Measurements from ENCODE around the gene KIFBP.
A peak's percentile ranks its signal among the peaks of the same experiment; 100 is the strongest.
"Not testable (repeated sequence)": the region's sequence is repeated elsewhere in the genome, so short reads cannot be mapped to it uniquely, and the experiment has no call there.

KIFBP gene

GRCh38 chr10:69004821-69005220 lies 16.2 kb downstream of the KIFBP start:
- TF ChIP-seq, protein P1, sequence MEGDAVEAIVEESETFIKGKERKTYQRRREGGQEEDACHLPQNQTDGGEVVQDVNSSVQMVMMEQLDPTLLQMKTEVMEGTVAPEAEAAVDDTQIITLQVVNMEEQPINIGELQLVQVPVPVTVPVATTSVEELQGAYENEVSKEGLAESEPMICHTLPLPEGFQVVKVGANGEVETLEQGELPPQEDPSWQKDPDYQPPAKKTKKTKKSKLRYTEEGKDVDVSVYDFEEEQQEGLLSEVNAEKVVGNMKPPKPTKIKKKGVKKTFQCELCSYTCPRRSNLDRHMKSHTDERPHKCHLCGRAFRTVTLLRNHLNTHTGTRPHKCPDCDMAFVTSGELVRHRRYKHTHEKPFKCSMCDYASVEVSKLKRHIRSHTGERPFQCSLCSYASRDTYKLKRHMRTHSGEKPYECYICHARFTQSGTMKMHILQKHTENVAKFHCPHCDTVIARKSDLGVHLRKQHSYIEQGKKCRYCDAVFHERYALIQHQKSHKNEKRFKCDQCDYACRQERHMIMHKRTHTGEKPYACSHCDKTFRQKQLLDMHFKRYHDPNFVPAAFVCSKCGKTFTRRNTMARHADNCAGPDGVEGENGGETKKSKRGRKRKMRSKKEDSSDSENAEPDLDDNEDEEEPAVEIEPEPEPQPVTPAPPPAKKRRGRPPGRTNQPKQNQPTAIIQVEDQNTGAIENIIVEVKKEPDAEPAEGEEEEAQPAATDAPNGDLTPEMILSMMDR (IDR thresholded peaks at IDR 0.05; ENCODE audit: control insufficient read depth, insufficient read depth, low read depth, low read length, missing control alignments), result peak; percentile 47
- DNase-seq (ENCODE audit: low read depth), result no peak
- no peak overlapping the region for H3K4me3 ChIP-seq (ENCODE audit: control insufficient read depth, low read depth, low read length)

GRCh38 chr10:69005704-69006485 lies 17.3 kb downstream of the KIFBP start:
- TF ChIP-seq, protein P1 (IDR thresholded peaks at IDR 0.05; ENCODE audit: control insufficient read depth, insufficient read depth, low read depth, low read length, missing control alignments), result no peak
- H3K4me3 ChIP-seq (ENCODE audit: control insufficient read depth, low read depth, low read length), result no peak overlapping the region

DNA sequence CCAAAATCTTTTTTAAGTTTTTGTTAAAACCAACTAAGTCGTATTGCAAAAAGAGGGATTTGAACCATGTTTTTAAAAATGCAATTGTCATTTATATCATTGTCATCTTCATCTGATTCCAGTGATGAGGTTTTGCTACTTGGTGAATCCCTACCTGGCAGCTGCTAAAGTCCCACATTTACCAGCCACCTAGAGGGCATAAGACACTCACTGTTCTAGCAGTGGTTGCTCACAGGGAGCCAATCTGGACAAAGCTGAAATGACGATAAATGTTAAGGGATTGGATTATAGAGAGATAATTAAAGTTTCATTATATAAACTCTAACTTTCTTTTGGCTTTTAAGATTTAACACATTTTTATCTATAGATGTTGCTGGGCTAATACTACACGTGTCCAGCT lies 18.7 kb downstream of the KIFBP start:
- TF ChIP-seq, protein P1 (IDR thresholded peaks at IDR 0.05; ENCODE audit: control insufficient read depth, insufficient read depth, low read depth, low read length, missing control alignments), result no peak
- no peak overlapping the region for H3K4me3 ChIP-seq (ENCODE audit: control insufficient read depth, low read depth, low read length)
- no peak for DNase-seq (ENCODE audit: low read depth)

More at GRCh38 chr10:69005704-69006485, 17.3 kb downstream of the KIFBP start:
- DNase-seq (ENCODE audit: low read depth), result no peak

DNA sequence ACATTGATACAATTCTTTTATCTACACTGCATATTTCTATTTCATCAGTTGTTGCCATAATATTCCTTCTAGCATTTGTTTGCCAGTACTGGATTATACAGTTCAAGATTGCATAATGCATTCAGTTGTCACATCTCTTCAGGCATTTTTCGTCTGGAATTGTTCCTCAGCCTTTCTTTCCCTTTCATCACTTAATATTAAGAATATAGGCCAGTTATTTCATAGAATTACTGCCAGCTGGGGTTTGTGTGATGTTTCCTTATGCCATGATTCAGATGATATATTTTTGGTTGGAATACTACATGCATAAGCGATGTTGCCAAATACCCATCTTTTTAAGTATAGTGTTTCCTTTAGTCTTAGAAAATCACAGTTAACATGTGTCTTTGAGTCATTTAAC lies 20.8 kb downstream of the KIFBP start:
- peak; percentile 52 for DNase-seq (ENCODE audit: low read depth)
- TF ChIP-seq, protein P1 (IDR thresholded peaks at IDR 0.05; ENCODE audit: control insufficient read depth, insufficient read depth, low read depth, low read length, missing control alignments), result no peak
- H3K4me3 ChIP-seq (ENCODE audit: control insufficient read depth, low read depth, low read length), result no peak overlapping the region

DNA sequence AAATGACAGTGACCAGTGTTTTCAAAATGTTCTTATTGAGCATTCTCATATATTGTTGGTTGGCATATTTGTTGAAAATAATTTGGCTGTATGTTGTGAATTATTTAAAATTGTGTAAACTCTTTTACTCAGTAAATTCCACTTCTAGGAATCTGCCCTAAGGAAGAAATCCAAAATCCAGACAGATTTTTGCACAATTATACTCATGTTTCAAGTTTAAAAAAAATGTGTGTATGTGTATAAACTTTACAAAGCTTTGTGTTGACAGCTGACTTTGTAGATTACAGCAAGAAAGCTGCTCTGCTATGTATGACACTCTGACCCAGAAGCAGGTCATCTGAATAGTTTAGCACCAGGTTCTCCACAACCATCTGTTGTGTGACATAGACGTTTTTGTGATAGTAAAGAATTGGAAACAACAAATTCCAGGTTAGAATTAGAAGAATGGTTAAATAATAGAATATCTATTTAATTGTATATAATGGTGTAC lies 21.6 kb downstream of the KIFBP start:
- TF ChIP-seq, protein P1 (IDR thresholded peaks at IDR 0.05; ENCODE audit: control insufficient read depth, insufficient read depth, low read depth, low read length, missing control alignments), result no peak
- no peak for DNase-seq (ENCODE audit: low read depth)
- H3K4me3 ChIP-seq (ENCODE audit: control insufficient read depth, low read depth, low read length), result no peak overlapping the region

- not testable (repeated sequence) for DNase-seq (ENCODE audit: low read depth)
These were observed 24.2 kb downstream of the KIFBP start for GRCh38 chr10:69012778-69013177.

DNA sequence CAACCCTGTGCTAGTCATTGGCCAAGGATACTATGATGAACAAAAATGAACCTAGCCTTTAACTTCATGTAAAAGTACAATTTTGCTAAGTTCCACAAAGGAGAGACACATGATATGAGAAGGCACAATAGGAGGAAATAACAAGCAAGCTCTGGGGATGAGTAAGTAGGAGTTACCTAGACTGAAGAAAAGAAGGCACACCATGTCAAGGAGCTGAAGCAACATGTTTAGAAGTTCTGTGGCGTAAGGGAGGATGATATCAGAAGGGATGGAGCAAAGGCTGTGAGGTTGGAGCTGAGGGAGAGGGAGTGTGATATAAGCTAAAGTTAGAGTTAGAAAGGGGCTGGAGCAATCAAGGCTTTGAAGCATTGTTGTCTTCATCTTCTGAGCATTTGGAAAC lies 25.6 kb downstream of the KIFBP start:
- DNase-seq (ENCODE audit: low read depth), result no peak
- no peak overlapping the region for H3K4me3 ChIP-seq (ENCODE audit: control insufficient read depth, low read depth, low read length)
- TF ChIP-seq, protein P1 (IDR thresholded peaks at IDR 0.05; ENCODE audit: control insufficient read depth, insufficient read depth, low read depth, low read length, missing control alignments), result no peak

More at GRCh38 chr10:69012778-69013177, 24.2 kb downstream of the KIFBP start:
- not testable (repeated sequence) for H3K4me3 ChIP-seq (ENCODE audit: control insufficient read depth, low read depth, low read length)
